ENCODE measurements around the gene MYBPC2. TPM values are rescaled to one million over a fixed set of nuclear protein-coding genes. Genes with fewer than 3 reads are reported as not detected.
"Not testable (repeated sequence)": the region's sequence is repeated elsewhere in the genome, so short reads cannot be mapped to it uniquely, and the experiment has no call there.

The MYBPC2 gene
- polyA plus RNA-seq, 4 donors, result 0.43 to 2.7 (median 0.75) TPM

DNA sequence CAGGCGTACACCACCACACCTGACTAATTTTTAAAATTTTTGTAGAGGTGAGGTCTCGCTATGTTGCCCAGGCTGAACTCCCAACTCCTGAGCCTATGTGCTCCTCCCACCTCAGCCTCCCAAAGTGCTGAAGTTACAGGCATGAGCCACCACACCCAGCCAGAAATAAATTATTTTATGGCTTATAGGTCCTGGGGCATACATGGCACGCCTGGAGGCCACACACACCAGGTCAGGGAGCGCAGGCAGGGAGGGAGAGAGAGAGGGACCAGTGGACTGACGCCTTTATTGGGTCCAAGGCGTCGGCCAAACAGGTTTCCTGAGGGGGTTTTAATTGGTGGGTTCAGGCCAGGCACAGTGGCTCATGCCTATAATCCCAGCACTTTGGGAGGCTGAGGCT is 7.1 kb upstream of the MYBPC2 start:
- no peak for DNase-seq (ENCODE audit: low read depth in 4 of 4, low spot score in 3 of 4)

DNA sequence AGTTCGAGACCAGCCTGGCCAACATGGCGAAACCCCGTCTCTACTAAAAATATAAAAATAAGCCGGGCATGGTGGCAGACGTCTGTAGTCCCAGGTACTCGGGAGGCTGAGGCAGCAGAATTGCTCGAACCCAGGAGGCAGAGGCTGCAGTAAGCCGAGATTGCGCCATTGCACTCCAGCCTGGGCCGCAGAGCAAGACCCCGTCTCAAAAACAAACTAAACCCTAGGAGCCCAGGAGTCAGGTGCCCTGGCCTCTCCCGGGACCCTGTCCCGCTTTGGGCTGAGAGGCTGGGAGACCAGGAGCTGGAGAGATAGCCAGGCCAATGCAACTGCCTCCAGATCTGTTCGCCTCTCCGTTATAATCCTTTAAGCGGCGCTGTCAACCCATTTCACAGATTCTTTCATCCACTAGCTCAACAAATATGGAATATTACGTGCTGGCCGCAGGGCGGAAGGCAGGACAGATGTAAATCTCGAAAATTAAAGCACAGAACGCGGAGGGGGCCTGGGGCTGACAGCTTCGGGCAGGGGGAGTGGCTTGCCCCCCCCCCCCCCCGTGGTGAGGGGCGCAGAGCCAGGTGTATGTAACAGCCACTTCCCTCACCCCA is 5.3 kb upstream of the MYBPC2 start:
- DNase-seq (ENCODE audit: low read depth in 4 of 4, low spot score in 3 of 4), result no peak

DNA sequence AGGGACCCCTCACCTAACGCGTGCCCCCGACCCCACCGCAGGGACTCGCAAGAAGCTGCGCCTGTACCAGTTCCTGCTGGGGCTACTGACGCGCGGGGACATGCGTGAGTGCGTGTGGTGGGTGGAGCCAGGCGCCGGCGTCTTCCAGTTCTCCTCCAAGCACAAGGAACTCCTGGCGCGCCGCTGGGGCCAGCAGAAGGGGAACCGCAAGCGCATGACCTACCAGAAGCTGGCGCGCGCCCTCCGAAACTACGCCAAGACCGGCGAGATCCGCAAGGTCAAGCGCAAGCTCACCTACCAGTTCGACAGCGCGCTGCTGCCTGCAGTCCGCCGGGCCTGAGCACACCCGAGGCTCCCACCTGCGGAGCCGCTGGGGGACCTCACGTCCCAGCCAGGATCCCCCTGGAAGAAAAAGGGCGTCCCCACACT is 4.7 kb upstream of the MYBPC2 start:
- peak; percentile 66 to 83 (median 71) for DNase-seq (ENCODE audit: low read depth in 4 of 4, low spot score in 3 of 4)

DNA sequence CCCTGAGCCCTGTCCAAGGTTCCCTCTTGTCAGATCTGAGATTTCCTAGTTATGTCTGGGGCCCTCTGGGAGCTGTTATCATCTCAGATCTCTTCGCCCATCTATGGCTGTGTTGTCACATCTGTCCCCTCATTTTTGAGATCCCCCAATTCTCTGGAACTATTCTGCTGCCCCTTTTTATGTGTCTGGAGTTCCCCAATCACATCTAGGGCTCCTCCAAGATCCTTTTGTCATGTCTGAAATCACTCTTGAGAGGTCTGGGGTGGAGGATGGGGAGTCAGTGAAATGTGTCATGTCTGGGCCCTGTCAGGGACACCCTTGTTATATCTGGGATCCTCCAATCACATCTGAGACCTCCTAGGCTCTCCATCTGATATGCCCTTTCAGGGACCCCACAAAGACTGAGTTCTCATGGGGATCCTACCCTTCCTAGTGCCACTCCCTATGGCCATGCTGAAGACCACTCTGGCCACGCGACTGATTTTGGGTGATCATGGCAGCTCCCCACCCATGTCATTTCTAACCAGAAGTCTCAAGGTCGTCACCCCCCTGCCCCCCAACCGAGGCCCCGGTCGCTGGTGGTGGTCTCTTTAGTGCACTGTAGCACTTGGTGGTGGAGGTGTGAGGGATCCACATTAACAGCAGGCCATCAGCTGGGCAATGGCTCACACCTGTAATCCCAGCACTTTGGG is 3.8 kb upstream of the MYBPC2 start:
- DNase-seq (ENCODE audit: low read depth in 4 of 4, low spot score in 3 of 4), result no peak

DNA sequence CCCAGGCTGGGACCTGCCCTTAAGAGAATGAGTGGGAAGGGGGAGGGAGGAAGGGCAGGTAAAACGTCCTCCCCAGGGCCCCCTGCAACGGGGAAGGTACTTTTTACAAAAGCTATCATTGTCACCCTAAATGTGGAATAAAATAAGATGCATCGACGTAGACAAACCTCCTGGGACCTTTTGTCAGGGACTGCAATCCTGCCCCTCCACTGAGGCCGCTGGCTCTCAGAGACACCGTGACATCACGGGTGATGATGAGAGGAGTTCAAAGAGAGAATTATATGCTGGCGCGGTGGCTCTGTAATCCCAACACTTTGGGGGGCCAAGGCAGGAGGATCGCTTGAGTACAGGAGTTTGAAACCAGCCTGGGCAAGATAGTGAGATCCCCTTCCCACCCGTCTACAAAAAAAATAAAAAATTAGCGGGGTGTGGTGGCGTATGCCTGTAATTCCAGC is 1.8 kb upstream of the MYBPC2 start:
- DNase-seq (ENCODE audit: low read depth in 4 of 4, low spot score in 3 of 4), result no peak

DNA sequence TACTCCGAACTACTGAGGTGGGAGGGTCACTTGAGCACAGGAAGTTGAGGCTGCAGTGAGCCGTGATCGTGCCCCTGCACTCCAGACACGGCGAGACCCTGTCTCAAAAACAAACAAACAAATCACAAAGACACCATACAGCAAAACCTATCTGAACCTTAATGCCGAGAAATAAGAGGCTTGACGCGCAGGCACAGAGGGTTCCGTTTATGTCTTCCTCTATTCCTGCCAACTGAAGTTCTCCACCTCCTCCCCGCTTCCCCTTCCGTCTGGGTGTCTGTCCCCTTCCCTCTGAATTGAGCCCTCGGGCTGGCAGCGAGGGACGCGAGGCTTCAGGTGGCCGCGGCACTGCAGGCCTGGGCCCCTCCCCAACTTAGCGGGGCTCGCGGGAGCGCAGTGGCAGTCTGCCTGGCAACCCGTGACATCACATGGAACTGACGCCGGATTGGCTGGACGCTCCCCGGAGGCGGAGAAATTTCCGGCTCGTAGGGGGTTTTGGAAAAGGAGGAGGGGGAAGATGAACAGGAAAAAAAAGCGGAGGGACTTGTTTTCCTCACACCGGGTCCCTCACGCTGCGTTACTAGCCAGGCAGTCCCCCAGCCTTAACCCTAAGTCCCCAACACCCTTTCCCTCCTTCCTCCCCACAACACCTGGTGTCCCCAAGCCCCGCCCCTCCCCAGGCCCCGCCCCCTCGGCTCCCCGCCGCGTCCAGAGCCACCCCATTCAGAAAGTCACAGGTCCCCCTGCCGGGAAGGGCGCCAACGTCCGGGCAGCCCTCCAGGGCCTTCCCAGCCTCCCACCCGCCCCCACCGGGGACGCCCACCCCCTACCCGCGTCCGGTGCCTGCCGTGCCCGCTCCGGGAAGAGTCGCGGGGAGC is 1.1 kb upstream of the MYBPC2 start:
- DNase-seq (ENCODE audit: low read depth in 4 of 4, low spot score in 3 of 4), result peak; percentile 78 to 81 (median 78)

DNA sequence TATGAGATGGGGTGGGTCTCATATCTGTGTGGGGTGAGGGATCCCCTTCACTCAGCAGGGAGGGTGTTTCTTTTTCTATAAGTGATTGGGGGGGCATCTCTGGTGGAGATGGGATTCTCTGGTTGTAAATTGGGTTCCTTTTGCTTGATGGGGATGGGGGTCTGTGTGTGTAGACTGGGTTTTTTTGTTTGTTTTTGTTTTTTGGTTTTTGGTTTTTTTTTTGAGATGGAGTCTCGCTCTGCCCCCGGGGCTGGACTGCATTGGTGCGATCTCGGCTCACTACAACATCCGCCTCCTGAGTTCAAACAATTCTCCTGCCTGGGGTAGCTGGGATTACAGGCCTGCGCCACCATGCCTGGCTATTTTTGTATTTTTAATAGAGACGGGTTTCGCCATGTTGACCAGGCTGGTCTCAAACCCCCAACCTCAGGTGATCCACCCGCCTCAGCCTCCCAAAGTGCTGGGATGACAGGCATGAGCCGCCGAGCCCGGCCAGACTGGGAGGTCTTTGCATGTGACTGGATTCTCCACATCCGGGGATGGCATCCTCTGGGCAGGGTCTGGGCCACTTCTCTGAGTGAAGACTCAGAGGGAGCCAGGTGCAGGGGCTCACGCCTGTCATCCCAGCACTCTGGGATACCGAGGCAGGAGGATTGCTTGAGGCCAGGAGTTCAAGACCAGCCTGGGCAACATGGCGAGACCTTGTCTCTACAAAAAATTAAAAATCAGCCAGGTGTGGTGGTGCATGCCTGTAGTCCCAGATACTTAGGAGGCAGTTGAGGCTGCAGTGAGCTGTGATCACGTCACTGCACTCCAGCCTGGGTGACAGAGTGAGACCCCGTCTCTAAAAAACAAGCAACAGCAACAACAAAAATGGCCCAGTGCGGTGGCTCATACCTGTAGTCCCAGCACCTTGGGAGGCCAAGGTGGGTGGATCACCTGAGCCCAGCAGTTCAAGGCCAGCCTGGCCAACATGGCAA is 799 bp downstream of the MYBPC2 start:
- DNase-seq (ENCODE audit: low read depth in 4 of 4, low spot score in 3 of 4), result no peak

DNA sequence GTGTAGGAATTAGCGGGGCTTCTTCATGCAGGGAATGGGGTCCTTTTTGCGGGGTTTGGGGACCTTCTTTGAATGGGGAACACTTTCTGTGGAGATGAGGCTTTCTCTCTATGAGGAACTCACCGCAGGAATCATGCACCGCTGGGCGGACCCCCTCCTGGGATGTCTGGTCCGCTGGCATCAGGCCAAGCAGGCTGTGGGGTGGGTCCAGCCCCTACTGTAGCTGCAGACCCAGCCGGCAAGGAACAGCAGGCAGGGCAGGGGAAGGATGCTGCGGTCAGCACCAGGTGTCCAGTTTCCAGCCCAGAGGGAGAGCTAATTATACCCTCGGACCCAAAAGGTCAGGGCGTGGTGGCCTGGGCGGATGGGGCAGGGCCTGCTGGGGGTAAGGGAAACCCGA is 1.8 kb downstream of the MYBPC2 start:
- no peak for DNase-seq (ENCODE audit: low read depth in 4 of 4, low spot score in 3 of 4)

DNA sequence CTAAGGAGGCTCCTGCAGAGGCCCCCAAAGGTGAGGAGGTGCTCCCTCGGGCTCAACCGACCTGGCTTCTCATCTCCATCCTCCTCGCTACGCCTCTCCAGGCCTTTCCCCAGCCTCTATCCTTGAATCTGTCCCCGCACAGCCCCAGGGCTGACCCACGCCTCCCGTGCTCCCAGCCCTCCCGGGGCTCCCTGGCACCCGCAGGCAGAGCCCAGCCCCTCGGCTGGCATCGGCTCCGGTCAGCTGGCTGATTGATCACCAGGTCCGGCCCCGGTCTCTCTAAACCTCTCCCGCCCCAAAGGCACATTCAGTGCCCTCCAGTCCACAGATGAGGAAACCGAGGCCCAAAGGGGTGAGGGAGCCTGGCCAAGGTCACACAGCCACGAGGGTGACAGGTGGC is 2.5 kb downstream of the MYBPC2 start:
- DNase-seq (ENCODE audit: low read depth in 4 of 4, low spot score in 3 of 4), result no peak

DNA sequence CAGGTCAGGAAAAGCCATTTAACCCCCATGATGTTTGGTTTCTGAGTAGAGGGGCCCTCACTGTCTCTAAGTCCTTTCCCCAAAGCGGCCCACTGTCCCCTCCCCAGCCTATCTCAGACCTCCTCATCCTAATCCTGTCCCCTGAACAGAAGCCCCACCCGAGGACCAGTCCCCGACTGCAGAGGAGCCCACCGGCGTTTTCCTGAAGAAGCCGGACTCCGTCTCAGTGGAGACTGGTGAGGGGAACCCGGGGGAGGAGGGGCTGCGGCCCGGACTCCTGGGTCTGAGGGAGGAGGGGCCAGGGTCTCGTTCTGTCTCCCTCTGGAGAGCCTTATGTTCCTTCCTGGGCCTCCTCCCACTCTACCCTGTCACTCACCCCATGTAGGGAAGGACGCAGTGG is 2.9 kb downstream of the MYBPC2 start:
- DNase-seq (ENCODE audit: low read depth in 4 of 4, low spot score in 3 of 4), result no peak

DNA sequence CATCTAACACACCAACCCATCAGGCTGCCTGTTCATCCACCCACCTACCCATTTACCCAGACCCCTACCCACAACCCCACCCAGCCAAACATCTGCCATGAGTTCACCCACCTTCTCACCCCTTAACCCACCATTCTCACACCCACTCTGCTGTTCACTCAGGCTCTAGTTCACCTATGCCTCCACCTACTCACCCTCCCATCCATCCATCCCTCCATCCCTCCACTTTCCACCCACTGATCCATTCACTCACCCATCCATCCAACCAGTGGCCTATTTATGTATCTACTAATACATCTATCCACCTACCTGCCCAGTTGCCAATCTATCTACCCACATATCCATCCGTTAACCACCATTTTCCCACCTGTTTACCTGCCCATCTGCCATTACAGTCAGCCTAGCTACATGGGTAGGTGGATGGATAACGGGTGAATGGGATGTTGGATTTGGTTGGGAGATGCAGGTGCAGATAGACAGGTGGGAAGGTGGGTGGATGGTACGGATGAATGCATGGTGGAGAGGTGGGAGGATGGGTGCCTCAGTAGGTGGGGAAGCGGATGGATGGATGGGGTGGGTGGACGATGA is 5.3 kb downstream of the MYBPC2 start:
- DNase-seq (ENCODE audit: low read depth in 4 of 4, low spot score in 3 of 4), result no peak

DNA sequence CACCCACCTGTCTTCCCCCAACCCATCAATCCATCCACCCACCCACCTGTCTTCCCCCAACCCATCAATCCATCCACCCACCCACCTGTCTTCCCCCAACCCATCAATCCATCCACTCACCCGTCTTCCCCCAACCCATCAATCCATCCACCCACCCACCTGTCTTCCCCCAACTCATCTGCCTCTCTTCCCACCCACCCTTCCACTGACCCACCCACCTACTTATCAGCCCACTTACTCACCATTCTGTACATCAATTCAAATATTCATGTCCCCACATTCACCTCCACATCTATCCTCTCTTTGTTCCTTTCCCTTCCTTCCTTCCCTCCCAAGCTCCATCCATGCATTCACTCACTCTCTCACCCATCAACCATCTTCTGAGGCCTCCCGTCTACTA is 6.4 kb downstream of the MYBPC2 start:
- DNase-seq (ENCODE audit: low read depth in 4 of 4, low spot score in 3 of 4), result not testable (repeated sequence)

DNA sequence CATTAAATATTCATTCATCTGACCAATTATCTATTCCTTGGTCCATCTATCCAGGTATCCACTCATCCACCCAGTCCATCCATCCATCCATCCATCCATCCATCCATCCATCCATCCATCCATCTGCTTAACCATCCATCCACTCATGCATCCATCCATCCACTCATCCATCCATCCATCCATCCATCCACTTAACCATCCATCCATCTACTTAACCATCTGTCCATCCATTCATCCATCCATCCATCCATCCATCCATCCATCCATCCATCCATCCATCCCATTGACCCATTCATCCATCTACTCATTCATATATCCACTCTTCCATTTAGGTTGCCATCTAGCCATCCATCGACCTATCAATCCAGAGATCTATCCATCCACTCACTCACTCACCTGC is 11.4 kb downstream of the MYBPC2 start:
- DNase-seq (ENCODE audit: low read depth in 4 of 4, low spot score in 3 of 4), result no peak

DNA sequence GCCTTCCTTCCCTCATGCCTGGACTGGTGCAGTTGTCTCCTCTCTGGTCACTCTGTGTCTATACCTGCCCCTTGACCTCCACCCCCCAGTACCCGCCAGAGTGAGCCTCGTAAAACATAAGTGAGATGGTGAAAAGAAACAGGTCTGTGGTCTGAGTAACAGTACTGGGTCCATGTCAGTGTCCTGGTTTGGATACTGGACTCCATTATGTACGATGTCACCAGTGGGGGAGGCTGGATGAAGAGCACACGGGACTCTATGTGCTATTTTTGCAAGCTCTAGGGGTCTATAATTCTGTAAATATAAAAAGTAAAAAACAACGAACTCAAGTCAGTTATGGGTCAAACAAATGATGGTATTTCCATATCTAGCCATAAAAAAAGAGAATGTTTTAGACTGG is 14.4 kb downstream of the MYBPC2 start:
- DNase-seq (ENCODE audit: low read depth in 4 of 4, low spot score in 3 of 4), result no peak

DNA sequence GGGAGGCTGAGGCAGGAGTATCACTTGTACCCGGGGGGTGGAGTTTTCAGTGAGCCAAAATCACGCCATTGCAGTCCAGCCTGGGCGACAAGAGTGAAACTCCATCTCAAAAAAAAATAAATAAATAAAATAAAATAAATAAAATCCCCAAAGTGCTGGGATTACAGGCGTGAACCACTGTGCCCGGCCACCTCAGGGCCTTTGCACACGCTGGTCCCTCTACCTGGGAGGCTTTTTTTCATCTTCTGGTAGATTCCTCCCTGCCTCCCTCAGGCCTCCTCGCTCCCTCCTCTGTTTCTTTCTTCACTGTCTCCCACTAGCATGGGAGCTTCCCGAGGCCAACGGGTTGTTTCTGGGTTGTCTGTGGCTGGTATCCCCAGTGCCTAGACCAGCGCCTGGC is 15.1 kb downstream of the MYBPC2 start:
- no peak for DNase-seq (ENCODE audit: low read depth in 4 of 4, low spot score in 3 of 4)

DNA sequence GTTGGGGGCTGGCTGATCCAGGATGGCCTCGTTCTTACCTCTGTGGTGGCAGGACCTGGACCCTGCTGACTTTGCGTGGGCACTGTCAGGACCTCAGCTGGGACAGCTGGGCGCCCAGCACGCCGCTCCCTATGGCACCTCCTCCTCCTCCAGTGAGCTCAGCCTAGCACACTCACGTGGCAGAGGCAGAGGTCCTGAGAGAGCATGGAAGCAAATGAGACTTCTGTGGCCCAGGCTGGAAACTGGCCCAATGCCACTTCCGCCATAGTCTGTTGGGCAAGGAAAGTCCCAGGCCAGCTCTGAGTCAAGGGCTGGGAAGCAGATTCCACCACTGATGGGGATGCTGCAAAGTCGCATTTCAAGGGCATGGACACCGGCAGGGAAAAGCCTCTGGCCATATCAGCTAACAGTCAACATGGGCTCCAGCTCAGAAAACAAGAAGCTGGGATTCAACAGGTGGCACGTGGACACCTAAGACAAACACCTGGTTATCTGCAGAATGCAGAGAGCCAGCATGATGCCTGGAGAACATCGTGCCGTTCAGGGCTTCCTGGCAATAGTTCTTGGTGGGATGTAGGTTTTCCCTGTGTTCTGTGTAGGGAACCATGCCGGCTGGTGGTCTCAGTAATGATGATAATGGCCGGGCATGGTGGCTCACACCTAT is 16.7 kb downstream of the MYBPC2 start:
- DNase-seq (ENCODE audit: low read depth in 4 of 4, low spot score in 3 of 4), result no peak

DNA sequence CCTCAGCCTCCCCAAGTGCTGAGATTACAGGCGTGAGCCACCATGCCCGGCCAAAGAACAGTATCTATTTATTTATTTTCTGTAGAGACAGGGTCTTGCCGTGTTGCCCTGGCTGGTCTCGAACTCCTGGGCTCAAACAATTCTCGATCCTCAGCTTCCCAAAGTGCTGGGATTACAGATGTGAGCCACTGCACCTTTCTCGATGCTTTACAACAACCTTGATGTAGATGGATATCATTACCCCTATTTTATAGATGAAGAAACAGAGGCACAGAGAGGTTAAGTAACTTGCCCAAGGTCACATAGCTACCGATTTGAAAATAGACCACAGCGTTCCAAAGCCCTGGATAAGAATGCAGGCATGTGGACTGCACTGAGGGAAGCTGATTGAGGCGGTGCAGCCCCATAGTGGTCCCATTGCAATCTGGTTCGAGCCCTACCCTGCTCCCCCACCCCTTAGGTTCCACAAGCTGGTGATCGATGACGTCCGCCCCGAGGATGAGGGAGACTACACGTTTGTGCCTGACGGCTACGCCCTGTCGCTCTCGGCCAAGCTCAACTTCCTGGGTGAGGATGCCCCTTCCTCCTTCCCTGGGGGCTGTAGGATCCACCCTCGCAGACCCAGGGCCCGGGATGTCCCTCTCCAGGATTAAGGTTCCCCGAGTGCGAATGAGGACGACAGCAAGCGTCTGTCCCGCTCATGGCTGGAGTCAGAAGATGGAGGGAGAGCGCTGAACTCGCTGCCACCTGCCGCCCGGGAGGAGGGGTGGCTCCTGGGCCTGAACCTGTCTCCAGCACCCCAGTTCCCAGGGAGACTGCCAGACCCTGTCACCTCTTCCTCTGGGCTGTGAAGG is 17.9 kb downstream of the MYBPC2 start:
- DNase-seq (ENCODE audit: low read depth in 4 of 4, low spot score in 3 of 4), result no peak

DNA sequence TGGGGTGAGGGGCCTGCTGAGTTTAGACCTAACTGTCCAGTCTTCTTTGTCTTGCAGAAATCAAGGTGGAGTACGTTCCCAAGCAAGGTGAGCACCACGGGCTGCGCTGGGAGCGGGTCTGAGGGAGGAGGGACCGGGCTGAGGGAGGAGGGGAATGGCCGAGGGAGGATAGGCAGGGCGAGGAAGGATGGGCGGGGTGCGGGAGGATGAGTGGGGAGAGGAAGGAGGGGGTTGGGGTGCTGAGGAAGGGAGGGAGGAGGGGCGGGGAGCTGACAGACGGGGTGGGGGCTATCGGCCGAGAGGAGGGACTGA is 18.5 kb downstream of the MYBPC2 start:
- DNase-seq (ENCODE audit: low read depth in 4 of 4, low spot score in 3 of 4), result no peak

DNA sequence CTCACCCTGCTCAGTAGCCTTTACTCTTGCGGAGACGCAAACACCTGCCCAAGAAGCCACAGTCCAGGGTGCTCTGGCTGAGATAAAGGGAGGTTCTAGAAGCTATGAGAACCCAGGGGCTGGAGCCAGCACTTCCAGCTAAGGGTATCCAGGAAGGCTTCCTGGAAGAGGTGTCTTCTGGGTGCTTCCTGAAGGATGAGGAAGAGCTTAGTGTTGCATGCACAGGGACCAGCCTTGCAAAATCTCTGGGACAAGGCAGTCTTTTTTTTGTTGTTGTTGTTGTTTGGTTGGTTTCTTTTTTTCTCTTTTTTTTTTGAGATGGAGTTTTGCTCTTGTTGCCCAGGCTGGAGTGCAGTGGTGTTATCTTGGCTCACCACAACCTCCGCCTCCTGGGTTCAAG is 20.6 kb downstream of the MYBPC2 start:
- no peak for DNase-seq (ENCODE audit: low read depth in 4 of 4, low spot score in 3 of 4)
